Brain microvascular endothelial cell (primary cell): Measurements from ENCODE around the gene RPS18.

Experiments used
- DNase-seq: peaks from one replicate; pipeline ENCODE4 v3.0.0-alpha.2; 2020
- H3K27ac ChIP-seq: fragments of 250-450 bp; sonication (Bioruptor Pico); 2 replicates; pipeline ENCODE4 v1.5.1; 2020; ENCODE audit warnings: mild to moderate bottlenecking, moderate library complexity
- H3K27me3 ChIP-seq: fragments of 250-450 bp; sonication (Bioruptor Pico); replicated peaks from 2 replicates; pipeline ENCODE4 v1.5.1; 2020; ENCODE audit warnings: mild to moderate bottlenecking
- H3K36me3 ChIP-seq: fragments of 250-450 bp; sonication (Bioruptor Pico); replicated peaks from 2 replicates; pipeline ENCODE4 v1.5.1; 2020; ENCODE audit warnings: mild to moderate bottlenecking
- H3K4me3 ChIP-seq: 2 replicates; pipeline ENCODE4 v1.5.1; 2011; ENCODE audit warnings: low read depth, mild to moderate bottlenecking, control low read depth, low read length, moderate library complexity
- in situ Hi-C: cut with HindIII; loops from 2 replicates; pipeline ENCODE4 v1.10.0; 2017; ENCODE audit warnings: low sequenced_read_pairs, low pct_ligation_motif_present
- TF ChIP-seq, protein P1 (sequence below): IDR thresholded peaks from 2 replicates; pipeline ENCODE4 v1.5.1; 2011; ENCODE audit warnings: low read depth, mild to moderate bottlenecking, moderate library complexity, low read length, control low read depth, inconsistent platforms; ENCODE audit errors: missing control alignments

RPS18 gene

GRCh38 chr6:33249732-33250630 is 21.9 kb upstream of the RPS18 start:
- Histone ChIP-seq H3K27me3 (no peaks in the 10 kb centered on the region), H3K36me3 (no peaks in the 10 kb centered on the region), H3K27ac (peak overlapping the region; percentile 87), H3K4me3 (peak overlapping the region; percentile 68)
- TF ChIP-seq, protein P1, sequence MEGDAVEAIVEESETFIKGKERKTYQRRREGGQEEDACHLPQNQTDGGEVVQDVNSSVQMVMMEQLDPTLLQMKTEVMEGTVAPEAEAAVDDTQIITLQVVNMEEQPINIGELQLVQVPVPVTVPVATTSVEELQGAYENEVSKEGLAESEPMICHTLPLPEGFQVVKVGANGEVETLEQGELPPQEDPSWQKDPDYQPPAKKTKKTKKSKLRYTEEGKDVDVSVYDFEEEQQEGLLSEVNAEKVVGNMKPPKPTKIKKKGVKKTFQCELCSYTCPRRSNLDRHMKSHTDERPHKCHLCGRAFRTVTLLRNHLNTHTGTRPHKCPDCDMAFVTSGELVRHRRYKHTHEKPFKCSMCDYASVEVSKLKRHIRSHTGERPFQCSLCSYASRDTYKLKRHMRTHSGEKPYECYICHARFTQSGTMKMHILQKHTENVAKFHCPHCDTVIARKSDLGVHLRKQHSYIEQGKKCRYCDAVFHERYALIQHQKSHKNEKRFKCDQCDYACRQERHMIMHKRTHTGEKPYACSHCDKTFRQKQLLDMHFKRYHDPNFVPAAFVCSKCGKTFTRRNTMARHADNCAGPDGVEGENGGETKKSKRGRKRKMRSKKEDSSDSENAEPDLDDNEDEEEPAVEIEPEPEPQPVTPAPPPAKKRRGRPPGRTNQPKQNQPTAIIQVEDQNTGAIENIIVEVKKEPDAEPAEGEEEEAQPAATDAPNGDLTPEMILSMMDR = no peak
- in situ Hi-C loops = no loop called here
- peak; percentile 81 for DNase-seq

DNA sequence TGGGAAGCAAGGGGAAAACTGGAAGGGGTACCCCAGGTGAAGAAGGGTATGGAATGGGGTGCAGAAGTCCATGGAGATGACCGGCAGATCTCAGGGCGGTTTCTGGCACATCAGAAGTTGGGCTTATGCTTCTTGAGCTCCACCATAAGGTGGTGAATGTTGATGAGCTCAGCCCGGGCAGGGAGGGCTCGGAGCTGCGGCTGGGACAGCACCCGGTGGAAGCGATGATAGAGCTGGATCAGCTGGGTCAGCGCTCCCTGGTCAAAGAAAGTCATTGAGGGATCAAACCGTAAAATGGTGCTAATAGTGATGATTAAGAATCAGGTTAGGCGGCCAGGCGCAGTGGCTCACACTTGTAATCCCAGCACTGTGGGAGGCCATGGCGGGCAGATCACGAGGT is 21.1 kb upstream of the RPS18 start:
- H3K27me3 ChIP-seq = no peaks in the 10 kb centered on the region
- no peaks in the 10 kb centered on the region for H3K36me3 ChIP-seq
- H3K27ac ChIP-seq = peak overlapping the region; percentile 87
- in situ Hi-C loops = no loop called here
- no peak for DNase-seq
- TF ChIP-seq, protein P1 = no peak
- H3K4me3 ChIP-seq = no peak overlapping the region

- Histone ChIP-seq H3K36me3 (no peaks in the 10 kb centered on the region), H3K27ac (no peak overlapping the region), H3K4me3 (no peak overlapping the region), H3K27me3 (no peaks in the 10 kb centered on the region)
- no peak for DNase-seq
- TF ChIP-seq, protein P1 = no peak
- in situ Hi-C loops = no loop called here
Measured at GRCh38 chr6:33251395-33252012, 20.4 kb upstream of the RPS18 start.

GRCh38 chr6:33252759-33253158 is 19.1 kb upstream of the RPS18 start:
- Histone ChIP-seq H3K4me3 (no peak overlapping the region), H3K36me3 (peaks cover 3% of the 10 kb centered on the region), H3K27me3 (no peaks in the 10 kb centered on the region), H3K27ac (no peak overlapping the region)
- in situ Hi-C loops = no loop called here
- TF ChIP-seq, protein P1 = no peak
- no peak for DNase-seq

DNA sequence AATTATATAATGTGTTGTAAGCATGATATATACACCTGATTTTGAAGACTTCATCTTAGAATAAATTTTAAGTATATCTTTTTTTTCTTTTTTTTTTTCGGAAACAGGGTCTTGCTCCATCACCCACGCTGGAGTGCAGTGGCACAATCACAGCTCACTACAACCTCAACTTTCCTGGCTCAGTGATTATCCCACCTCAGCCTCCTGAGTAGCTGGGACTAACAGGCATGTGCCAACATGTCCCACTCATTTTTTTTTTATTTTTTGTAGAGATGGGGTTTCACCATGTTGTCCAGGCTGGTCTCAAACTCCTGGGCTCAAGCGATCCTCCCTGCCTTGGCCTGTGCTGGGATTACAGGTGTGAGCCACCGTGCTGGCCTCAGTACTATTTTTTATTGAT is 17.3 kb upstream of the RPS18 start:
- no peak for DNase-seq
- Histone ChIP-seq H3K27ac (no peak overlapping the region), H3K4me3 (no peak overlapping the region), H3K36me3 (peaks cover 3% of the 10 kb centered on the region), H3K27me3 (no peaks in the 10 kb centered on the region)
- TF ChIP-seq, protein P1 = no peak
- in situ Hi-C loops = no loop called here
